Right kidney (tissue), 1 donor: ENCODE measurements around the gene CT47C1.

Experiments used
- DNase-seq: peaks from one replicate; pipeline ENCODE4 v3.0.0-alpha.2; 2016

CT47C1 gene

GRCh38 chrX:119073911-119074310, 1.1 kb downstream of the CT47C1 start:
- DNase-seq = no peak

GRCh38 chrX:119075270-119076025, 2.7 kb downstream of the CT47C1 start:
- no peak for DNase-seq

GRCh38 chrX:119082278-119082677, 9.5 kb downstream of the CT47C1 start:
- DNase-seq = no peak

GRCh38 chrX:119084766-119085165, 12.0 kb downstream of the CT47C1 start:
- DNase-seq = no peak

GRCh38 chrX:119087121-119087520, 14.3 kb downstream of the CT47C1 start:
- no peak for DNase-seq

- no peak for DNase-seq
Measured at GRCh38 chrX:119089619-119090018, 16.8 kb downstream of the CT47C1 start.

- no peak for DNase-seq
Measured at GRCh38 chrX:119090627-119091026, 17.8 kb downstream of the CT47C1 start.

- DNase-seq = no peak
Measured at GRCh38 chrX:119093991-119094735, 21.4 kb downstream of the CT47C1 start.

- no peak for DNase-seq
Measured at GRCh38 chrX:119094819-119095218, 22.0 kb downstream of the CT47C1 start.

- DNase-seq = no peak
Measured at GRCh38 chrX:119095936-119096335, 23.1 kb downstream of the CT47C1 start.

- no peak for DNase-seq
Measured at GRCh38 chrX:119101168-119101567, 28.4 kb downstream of the CT47C1 start.

GRCh38 chrX:119105826-119106225, 33.0 kb downstream of the CT47C1 start:
- no peak for DNase-seq

- no peak for DNase-seq
Measured at GRCh38 chrX:119107206-119107605, 34.4 kb downstream of the CT47C1 start.

GRCh38 chrX:119118780-119119395, 46.1 kb downstream of the CT47C1 start:
- DNase-seq = no peak

GRCh38 chrX:119121341-119121740, 48.5 kb downstream of the CT47C1 start:
- DNase-seq = no peak
